Naive thymus-derived CD4-positive, alpha-beta T cell (primary cell): ENCODE measurements around the gene FIBIN. TPM values are rescaled to one million over a fixed set of nuclear protein-coding genes. Genes with fewer than 3 reads are reported as not detected.

Source experiments
- ATAC-seq: fragments of 150-1000 bp; cut with Tn5 transposase; 2 replicates; pipeline ENCODE4 v1.10.0; 2021; ENCODE audit warnings: mild to moderate bottlenecking, moderate library complexity
- CTCF ChIA-PET: fragments of 350-600 bp; sonication (Branson Sonifier 250); formaldehyde crosslinking; loops from one replicate; lab custom pipeline; 2021; ENCODE audit warnings: antibody characterized with exemption; lab: Charles Lee
- POLR2A ChIA-PET: fragments of 350-600 bp; sonication (Branson Sonifier 250); formaldehyde crosslinking; loops from one replicate; lab custom pipeline; 2021; ENCODE audit warnings: antibody characterized with exemption, inconsistent platforms; lab: Charles Lee
- DNase-seq, 9 donors: peaks; one replicate each; pipeline versions ENCODE4 v3.0.0 to v3.0.0-alpha.2; 2020 to 2022; ENCODE audit warnings: mixed read lengths in 1 of 9
- H3K27ac ChIP-seq: one replicate; pipeline ENCODE4 v1.7.0; 2013; ENCODE audit warnings: mild to moderate bottlenecking, low read depth, low read length, moderate library complexity
- H3K27me3 ChIP-seq, 2 donors: one replicate each; pipeline ENCODE4 v1.7.0; 2013; ENCODE audit warnings: low read length in 2 of 2, mild to moderate bottlenecking in 2 of 2, moderate library complexity in 2 of 2; ENCODE audit not compliant: control insufficient read depth in 2 of 2, insufficient read depth in 2 of 2
- H3K36me3 ChIP-seq, 3 experiments: 1 replicate in 2 of 3; 2 replicates in 1 of 3; pipeline ENCODE4 v1.7.0; 2013; ENCODE audit warnings: low read length in 3 of 3, mild to moderate bottlenecking in 3 of 3, moderate library complexity in 1 of 3; ENCODE audit not compliant: insufficient read depth in 3 of 3, control insufficient read depth in 2 of 3
- H3K4me1 ChIP-seq, 2 donors: one replicate each; pipeline ENCODE4 v1.7.0; 2013; ENCODE audit warnings: low read length in 2 of 2, mild to moderate bottlenecking in 2 of 2, moderate library complexity in 1 of 2; ENCODE audit not compliant: control insufficient read depth in 2 of 2, insufficient read depth in 2 of 2
- H3K4me3 ChIP-seq: 2 replicates; pipeline ENCODE4 v1.7.0; 2013; ENCODE audit warnings: mild to moderate bottlenecking, low read length
- H3K9me3 ChIP-seq, 3 experiments: 1 replicate in 2 of 3; 2 replicates in 1 of 3; pipeline ENCODE4 v1.7.0; 2013; ENCODE audit warnings: low read length in 3 of 3; ENCODE audit not compliant: control insufficient read depth in 2 of 3
- H3K27ac Mint-ChIP-seq, 9 donors: one replicate each; pipeline ENCODE4 v1.8.0; 2020 to 2022; ENCODE audit warnings: mixed read lengths in 9 of 9, mild to moderate bottlenecking in 8 of 9, moderate library complexity in 5 of 9, inconsistent platforms in 2 of 9
- H3K27me3 Mint-ChIP-seq, 5 donors: one replicate each; pipeline ENCODE4 v1.8.0; 2021 to 2022; ENCODE audit warnings: mixed read lengths in 5 of 5, mild to moderate bottlenecking in 1 of 5
- H3K36me3 Mint-ChIP-seq, 5 donors: one replicate each; pipeline ENCODE4 v1.8.0; 2020 to 2022; ENCODE audit warnings: mixed read lengths in 5 of 5, mild to moderate bottlenecking in 3 of 5, inconsistent platforms in 1 of 5
- H3K4me1 Mint-ChIP-seq, 7 donors: one replicate each; pipeline ENCODE4 v1.8.0; 2020 to 2022; ENCODE audit warnings: mixed read lengths in 7 of 7, mild to moderate bottlenecking in 3 of 7, inconsistent platforms in 1 of 7
- H3K4me3 Mint-ChIP-seq, 10 donors: one replicate each; pipeline ENCODE4 v1.8.0; 2020 to 2022; ENCODE audit warnings: mild to moderate bottlenecking in 10 of 10, mixed read lengths in 10 of 10, moderate library complexity in 6 of 10, inconsistent platforms in 2 of 10
- H3K9me3 Mint-ChIP-seq, 11 donors: one replicate each; pipeline ENCODE4 v1.8.0; 2020 to 2022; ENCODE audit warnings: mixed read lengths in 11 of 11, mild to moderate bottlenecking in 4 of 11, inconsistent platforms in 1 of 11, moderate library complexity in 1 of 11
- intact Hi-C, 2 donors: fragments of 100-400 bp; cut with micrococcal nuclease; formaldehyde crosslinking; loops; one replicate each; pipeline ENCODE4 v1.15.1; 2023
- polyA plus RNA-seq, 2 donors: library from polyadenylated mRNA; unstranded; fragments of 300-500 nt; fragmentation: Illumina TruSeq; gene quantifications; one replicate each; pipeline ENCODE4 v1.2.3, GENCODE V29; 2021
- total RNA-seq, 6 experiments: library from RNA in 5 of 6; stranded (reverse) in 5 of 6; gene quantifications; 1 replicate in 5 of 6; 2 replicates in 1 of 6; pipeline ENCODE4 v1.2.3 and lab custom pipeline; 2021 to 2026

FIBIN gene
- total and polyA plus RNA-seq, 7 experiments from 2014 or later: not detected

DNA sequence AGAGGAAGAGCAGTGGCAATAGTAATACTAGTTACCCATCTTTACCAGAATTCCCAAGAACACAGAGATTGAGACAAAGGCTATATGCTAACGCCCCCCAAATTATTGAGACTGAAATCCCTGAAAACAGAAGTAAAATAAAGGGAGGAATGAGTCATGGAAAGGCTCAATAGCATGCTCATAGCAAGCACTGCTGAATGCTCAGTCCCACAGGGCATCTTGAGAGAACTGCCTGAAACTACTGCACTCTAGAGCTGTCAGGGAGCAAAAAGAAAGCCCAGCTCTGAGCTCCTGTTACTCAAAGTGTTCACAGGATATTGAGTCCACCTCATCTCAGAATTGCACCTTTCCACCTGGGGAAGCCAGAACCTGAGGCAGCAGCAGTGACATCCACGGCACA, 44.1 kb upstream of the FIBIN start:
- H3K27ac ChIP-seq: no peak overlapping the region
- H3K9me3 ChIP-seq: no peaks in the 10 kb centered on the region
- peaks cover 0 to 19% (median 3%) of the 10 kb centered on the region in 11 donors for H3K9me3 Mint-ChIP-seq
- H3K36me3 Mint-ChIP-seq: no peaks in the 10 kb centered on the region
- no peaks in the 10 kb centered on the region for H3K4me1 ChIP-seq
- ATAC-seq (no peak), DNase-seq (no peak)
- no peak overlapping the region for H3K4me3 Mint-ChIP-seq
- H3K4me1 Mint-ChIP-seq: no peaks in the 10 kb centered on the region
- POLR2A ChIA-PET: no interaction called here
- H3K27me3 Mint-ChIP-seq: no peaks in the 10 kb centered on the region
- CTCF ChIA-PET: no interaction called here
- H3K27me3 ChIP-seq: no peaks in the 10 kb centered on the region
- no peaks in the 10 kb centered on the region for H3K36me3 ChIP-seq
- no peak overlapping the region for H3K4me3 ChIP-seq
- intact Hi-C loops: no loop called here
- H3K27ac Mint-ChIP-seq: no peak overlapping the region

- ChIA-PET CTCF (no interaction called here), POLR2A (no interaction called here)
- no peak overlapping the region for H3K4me3 ChIP-seq
- H3K36me3 ChIP-seq: no peaks in the 10 kb centered on the region
- ATAC-seq (no peak), DNase-seq (no peak)
- peaks cover 0 to 19% (median 3%) of the 10 kb centered on the region in 11 donors for H3K9me3 Mint-ChIP-seq
- H3K27me3 Mint-ChIP-seq: no peaks in the 10 kb centered on the region
- H3K27ac ChIP-seq: no peak overlapping the region
- H3K4me1 Mint-ChIP-seq: no peaks in the 10 kb centered on the region
- H3K4me3 Mint-ChIP-seq: no peak overlapping the region
- no peaks in the 10 kb centered on the region for H3K4me1 ChIP-seq
- no peaks in the 10 kb centered on the region for H3K9me3 ChIP-seq
- intact Hi-C loops: no loop called here
- H3K36me3 Mint-ChIP-seq: no peaks in the 10 kb centered on the region
- no peaks in the 10 kb centered on the region for H3K27me3 ChIP-seq
- no peak overlapping the region for H3K27ac Mint-ChIP-seq
Observed at GRCh38 chr11:26950260-26950719, 43.6 kb upstream of the FIBIN start.

- DNase-seq (no peak), ATAC-seq (no peak)
- Histone ChIP-seq H3K4me3 (no peak overlapping the region), H3K27me3 (no peaks in the 10 kb centered on the region), H3K36me3 (no peaks in the 10 kb centered on the region), H3K27ac (no peak overlapping the region), H3K9me3 (no peaks in the 10 kb centered on the region), H3K4me1 (no peaks in the 10 kb centered on the region)
- intact Hi-C loops: no loop called here
- CTCF ChIA-PET: no interaction called here
- Mint-ChIP-seq H3K27ac (no peak overlapping the region), H3K36me3 (no peaks in the 10 kb centered on the region), H3K4me3 (no peak overlapping the region), H3K9me3 (peaks cover 0 to 12% (median 2%) of the 10 kb centered on the region in 11 donors), H3K27me3 (no peaks in the 10 kb centered on the region), H3K4me1 (no peaks in the 10 kb centered on the region)
- POLR2A ChIA-PET: no interaction called here
Observed at GRCh38 chr11:26951809-26952515, 42.0 kb upstream of the FIBIN start.

- H3K9me3 ChIP-seq: no peaks in the 10 kb centered on the region
- Mint-ChIP-seq H3K36me3 (no peaks in the 10 kb centered on the region), H3K27me3 (no peaks in the 10 kb centered on the region), H3K9me3 (peaks cover 0 to 17% (median 2%) of the 10 kb centered on the region in 11 donors), H3K27ac (no peak overlapping the region), H3K4me3 (no peak overlapping the region), H3K4me1 (no peaks in the 10 kb centered on the region)
- no peak for DNase-seq
- POLR2A ChIA-PET: no interaction called here
- no peaks in the 10 kb centered on the region for H3K36me3 ChIP-seq
- H3K27me3 ChIP-seq: no peaks in the 10 kb centered on the region
- no peaks in the 10 kb centered on the region for H3K4me1 ChIP-seq
- H3K4me3 ChIP-seq: no peak overlapping the region
- intact Hi-C loops: no loop called here
- CTCF ChIA-PET: no interaction called here
- H3K27ac ChIP-seq: no peak overlapping the region
- no peak for ATAC-seq
Observed at GRCh38 chr11:26953770-26954392, 40.0 kb upstream of the FIBIN start.

GRCh38 chr11:26958005-26958701, 35.8 kb upstream of the FIBIN start:
- POLR2A ChIA-PET: no interaction called here
- Mint-ChIP-seq H3K27me3 (no peaks in the 10 kb centered on the region), H3K4me3 (no peak overlapping the region)

DNA sequence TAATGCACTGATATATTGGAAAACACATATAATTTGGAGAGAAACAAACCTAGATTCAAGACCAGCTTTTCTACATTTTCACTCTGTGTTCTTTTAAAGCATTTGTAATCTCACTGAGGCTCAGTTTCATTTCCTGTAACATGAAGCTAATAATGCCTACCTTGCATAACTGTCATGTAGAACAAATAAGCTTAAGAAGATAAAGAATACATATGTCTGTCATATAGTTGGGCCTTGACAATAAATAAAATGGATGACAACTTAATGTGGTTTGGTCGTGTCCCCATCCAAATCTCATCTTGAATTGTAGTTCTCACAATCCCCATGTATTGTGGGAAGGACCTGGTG, 35.2 kb upstream of the FIBIN start:
- H3K36me3 Mint-ChIP-seq: no peaks in the 10 kb centered on the region
- no peaks in the 10 kb centered on the region for H3K27me3 ChIP-seq
- no peak overlapping the region for H3K27ac ChIP-seq
- H3K4me3 ChIP-seq: no peak overlapping the region
- DNase-seq (no peak), ATAC-seq (no peak)
- no peaks in the 10 kb centered on the region for H3K36me3 ChIP-seq
- peaks cover 0 to 6% (median 0%) of the 10 kb centered on the region in 11 donors for H3K9me3 Mint-ChIP-seq
- POLR2A ChIA-PET: no interaction called here
- H3K27ac Mint-ChIP-seq: no peak overlapping the region
- H3K27me3 Mint-ChIP-seq: no peaks in the 10 kb centered on the region
- no peaks in the 10 kb centered on the region for H3K4me1 ChIP-seq
- intact Hi-C loops: no loop called here
- CTCF ChIA-PET: no interaction called here
- H3K4me3 Mint-ChIP-seq: no peak overlapping the region
- H3K4me1 Mint-ChIP-seq: no peaks in the 10 kb centered on the region
- no peaks in the 10 kb centered on the region for H3K9me3 ChIP-seq

More at GRCh38 chr11:26958005-26958701, 35.8 kb upstream of the FIBIN start:
- no peak for DNase-seq
- Histone ChIP-seq H3K36me3 (no peaks in the 10 kb centered on the region), H3K27me3 (no peaks in the 10 kb centered on the region), H3K4me3 (no peak overlapping the region), H3K4me1 (no peaks in the 10 kb centered on the region), H3K9me3 (no peaks in the 10 kb centered on the region), H3K27ac (no peak overlapping the region)
- Mint-ChIP-seq H3K36me3 (no peaks in the 10 kb centered on the region), H3K9me3 (peaks cover 0 to 6% (median 0%) of the 10 kb centered on the region in 11 donors), H3K27ac (no peak overlapping the region), H3K4me1 (no peaks in the 10 kb centered on the region)
- no peak for ATAC-seq
- CTCF ChIA-PET: no interaction called here
- intact Hi-C loops: no loop called here
